Muscle layer of colon (tissue), 2 donors: ENCODE results near the gene CDC42EP5.

Source experiments
- H3K27ac ChIP-seq: one replicate; pipeline ENCODE4 v1.7.0; 2013; ENCODE audit warnings: low read depth, mild to moderate bottlenecking, low read length, moderate library complexity
- H3K27me3 ChIP-seq, 2 donors: one replicate each; pipeline ENCODE4 v1.7.0; 2013; ENCODE audit warnings: low read length in 2 of 2, mild to moderate bottlenecking in 2 of 2; ENCODE audit not compliant: insufficient read depth in 2 of 2, control insufficient read depth in 1 of 2
- H3K36me3 ChIP-seq: one replicate; pipeline ENCODE4 v1.7.0; 2013; ENCODE audit warnings: mild to moderate bottlenecking, low read length; ENCODE audit not compliant: insufficient read depth
- H3K4me1 ChIP-seq: one replicate; pipeline ENCODE4 v1.7.0; 2013; ENCODE audit warnings: mild to moderate bottlenecking, low read length; ENCODE audit not compliant: insufficient read depth
- H3K4me3 ChIP-seq, 2 donors: one replicate each; pipeline ENCODE4 v1.7.0; 2013; ENCODE audit warnings: low read length in 2 of 2, low read depth in 1 of 2, mild to moderate bottlenecking in 1 of 2, moderate library complexity in 1 of 2
- H3K9ac ChIP-seq: one replicate; pipeline ENCODE4 v1.7.0; 2013; ENCODE audit warnings: low read length
- H3K9me3 ChIP-seq: one replicate; pipeline ENCODE4 v1.7.0; 2013; ENCODE audit warnings: mild to moderate bottlenecking, low read length
- donor health status: abdominal sarcoma.
- donor health status: Adenocarcinoma of cecum.

CDC42EP5 gene

GRCh38 chr19:54427586-54427985 is 45.5 kb downstream of the CDC42EP5 start:
- H3K27ac ChIP-seq: no peak overlapping the region
- H3K4me1 ChIP-seq: peaks cover 9% of the 10 kb centered on the region
- H3K27me3 ChIP-seq: peaks cover 21 to 54% of the 10 kb centered on the region in 2 donors
- no peaks in the 10 kb centered on the region for H3K36me3 ChIP-seq
- H3K4me3 ChIP-seq: no peak overlapping the region
- H3K9me3 ChIP-seq: no peaks in the 10 kb centered on the region
- H3K9ac ChIP-seq: no peak overlapping the region

- H3K9ac ChIP-seq: no peak overlapping the region
- H3K36me3 ChIP-seq: no peaks in the 10 kb centered on the region
- no peak overlapping the region for H3K27ac ChIP-seq
- H3K4me3 ChIP-seq: no peak overlapping the region
- no peaks in the 10 kb centered on the region for H3K9me3 ChIP-seq
- H3K27me3 ChIP-seq: peaks cover 18 to 51% of the 10 kb centered on the region in 2 donors
- H3K4me1 ChIP-seq: peaks cover 9% of the 10 kb centered on the region
These were observed 46.7 kb downstream of the CDC42EP5 start for GRCh38 chr19:54426291-54426931.

GRCh38 chr19:54425382-54425723 is 47.7 kb downstream of the CDC42EP5 start:
- no peaks in the 10 kb centered on the region for H3K9me3 ChIP-seq
- peaks cover 13 to 51% of the 10 kb centered on the region in 2 donors for H3K27me3 ChIP-seq
- H3K4me1 ChIP-seq: peaks cover 2% of the 10 kb centered on the region
- no peak overlapping the region for H3K27ac ChIP-seq
- no peak overlapping the region for H3K9ac ChIP-seq
- H3K4me3 ChIP-seq: no peak overlapping the region
- H3K36me3 ChIP-seq: no peaks in the 10 kb centered on the region

- Histone ChIP-seq H3K4me3 (no peak overlapping the region), H3K4me1 (no peaks in the 10 kb centered on the region), H3K27ac (no peak overlapping the region), H3K27me3 (peaks cover 14 to 51% of the 10 kb centered on the region in 2 donors), H3K36me3 (no peaks in the 10 kb centered on the region), H3K9ac (no peak overlapping the region), H3K9me3 (no peaks in the 10 kb centered on the region)
These were observed 48.3 kb downstream of the CDC42EP5 start for GRCh38 chr19:54424660-54425381.

- H3K27me3 ChIP-seq: peaks cover 15 to 51% of the 10 kb centered on the region in 2 donors
- no peak overlapping the region for H3K9ac ChIP-seq
- no peaks in the 10 kb centered on the region for H3K36me3 ChIP-seq
- no peaks in the 10 kb centered on the region for H3K4me1 ChIP-seq
- no peak overlapping the region for H3K27ac ChIP-seq
- no peaks in the 10 kb centered on the region for H3K9me3 ChIP-seq
- no peak overlapping the region for H3K4me3 ChIP-seq
These were observed 48.9 kb downstream of the CDC42EP5 start for GRCh38 chr19:54424201-54424600.

GRCh38 chr19:54422136-54422535 is 51.0 kb downstream of the CDC42EP5 start:
- no peak overlapping the region for H3K9ac ChIP-seq

GRCh38 chr19:54421521-54421920 is 51.6 kb downstream of the CDC42EP5 start:
- Histone ChIP-seq H3K4me1 (no peaks in the 10 kb centered on the region), H3K27ac (no peak overlapping the region), H3K4me3 (no peak overlapping the region), H3K27me3 (peaks cover 9 to 55% of the 10 kb centered on the region in 2 donors), H3K9me3 (no peaks in the 10 kb centered on the region), H3K9ac (no peak overlapping the region), H3K36me3 (no peaks in the 10 kb centered on the region)

More at GRCh38 chr19:54422136-54422535, 51.0 kb downstream of the CDC42EP5 start:
- Histone ChIP-seq H3K27me3 (peaks cover 9 to 50% of the 10 kb centered on the region in 2 donors), H3K36me3 (no peaks in the 10 kb centered on the region), H3K4me3 (no peak overlapping the region), H3K4me1 (no peaks in the 10 kb centered on the region), H3K9me3 (no peaks in the 10 kb centered on the region), H3K27ac (no peak overlapping the region)

GRCh38 chr19:54421169-54421516 is 52.0 kb downstream of the CDC42EP5 start:
- no peak overlapping the region for H3K4me3 ChIP-seq

GRCh38 chr19:54420383-54421168 is 52.5 kb downstream of the CDC42EP5 start:
- H3K4me1 ChIP-seq: no peaks in the 10 kb centered on the region
- no peak overlapping the region for H3K4me3 ChIP-seq
- no peak overlapping the region for H3K27ac ChIP-seq
- no peak overlapping the region for H3K9ac ChIP-seq
- peaks cover 13 to 55% of the 10 kb centered on the region in 2 donors for H3K27me3 ChIP-seq
- H3K36me3 ChIP-seq: no peaks in the 10 kb centered on the region
- no peaks in the 10 kb centered on the region for H3K9me3 ChIP-seq

More at GRCh38 chr19:54421169-54421516, 52.0 kb downstream of the CDC42EP5 start:
- H3K27me3 ChIP-seq: peaks cover 10 to 55% of the 10 kb centered on the region in 2 donors
- no peak overlapping the region for H3K27ac ChIP-seq
- no peaks in the 10 kb centered on the region for H3K4me1 ChIP-seq
- no peaks in the 10 kb centered on the region for H3K9me3 ChIP-seq
- no peaks in the 10 kb centered on the region for H3K36me3 ChIP-seq
- no peak overlapping the region for H3K9ac ChIP-seq

- no peaks in the 10 kb centered on the region for H3K9me3 ChIP-seq
- H3K4me3 ChIP-seq: no peak overlapping the region
- H3K9ac ChIP-seq: no peak overlapping the region
- no peaks in the 10 kb centered on the region for H3K4me1 ChIP-seq
- peaks cover 13 to 58% of the 10 kb centered on the region in 2 donors for H3K27me3 ChIP-seq
- H3K36me3 ChIP-seq: no peaks in the 10 kb centered on the region
- no peak overlapping the region for H3K27ac ChIP-seq
These were observed 53.1 kb downstream of the CDC42EP5 start for GRCh38 chr19:54420068-54420382.

- no peak overlapping the region for H3K9ac ChIP-seq
- H3K36me3 ChIP-seq: no peaks in the 10 kb centered on the region
- no peak overlapping the region for H3K4me3 ChIP-seq
- no peak overlapping the region for H3K27ac ChIP-seq
- H3K4me1 ChIP-seq: no peaks in the 10 kb centered on the region
- peaks cover 20 to 64% of the 10 kb centered on the region in 2 donors for H3K27me3 ChIP-seq
- no peaks in the 10 kb centered on the region for H3K9me3 ChIP-seq
These were observed 53.9 kb downstream of the CDC42EP5 start for GRCh38 chr19:54418930-54419800.
